ENCODE data around the gene NECTIN3. TPM values are rescaled to one million over a fixed set of nuclear protein-coding genes. Genes with fewer than 3 reads are reported as not detected.
A peak's percentile ranks its signal among the peaks of the same experiment; 100 is the strongest.

NECTIN3 gene
- total RNA-seq, 6 donors from 2014 or later, result 6.3 to 31.6 (median 22.1) TPM

DNA sequence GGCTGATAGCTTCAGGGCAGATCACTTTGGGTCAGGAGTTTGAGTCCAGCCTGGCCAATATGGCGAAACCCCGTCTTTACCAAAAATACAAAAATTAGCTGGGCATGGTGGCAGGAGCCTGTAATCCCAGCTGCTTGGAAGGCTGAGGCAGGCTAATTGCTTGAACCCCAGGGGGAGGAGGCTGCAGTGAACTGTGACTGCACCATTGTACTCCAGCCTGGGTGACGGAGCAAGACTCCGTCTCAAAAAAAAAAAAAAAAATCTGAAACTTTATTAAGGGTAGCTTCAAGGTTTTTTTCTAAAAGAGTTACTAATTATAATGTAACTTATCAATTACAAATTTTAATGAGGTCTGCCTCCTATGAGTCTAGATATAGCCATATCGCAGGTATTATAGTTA is 5.1 kb downstream of the NECTIN3 start:
- Histone ChIP-seq H3K27ac (no peak overlapping the region), H3K4me1 (peaks cover 3 to 19% (median 13%) of the 10 kb centered on the region in 4 donors), H3K9me3 (no peaks in the 10 kb centered on the region), H3K36me3 (no peaks in the 10 kb centered on the region), H3K27me3 (peaks cover 0 to 6% (median 0%) of the 10 kb centered on the region in 4 donors), H3K4me3 (no peak overlapping the region)
- 97 to 98% methylated on average over 5 of the region's 5 CpGs for WGBS, 2 donors
- ATAC-seq (ENCODE audit: low FRiP score in 2 of 2) (no peak), DNase-seq (no peak)
- TF ChIP-seq POLR2A (IDR thresholded peaks at IDR 0.05) (no peak), POLR2AphosphoS5 (IDR thresholded peaks at IDR 0.05) (no peak), EP300 (IDR thresholded peaks at IDR 0.05) (no peak)
- TF ChIP-seq, protein P1, sequence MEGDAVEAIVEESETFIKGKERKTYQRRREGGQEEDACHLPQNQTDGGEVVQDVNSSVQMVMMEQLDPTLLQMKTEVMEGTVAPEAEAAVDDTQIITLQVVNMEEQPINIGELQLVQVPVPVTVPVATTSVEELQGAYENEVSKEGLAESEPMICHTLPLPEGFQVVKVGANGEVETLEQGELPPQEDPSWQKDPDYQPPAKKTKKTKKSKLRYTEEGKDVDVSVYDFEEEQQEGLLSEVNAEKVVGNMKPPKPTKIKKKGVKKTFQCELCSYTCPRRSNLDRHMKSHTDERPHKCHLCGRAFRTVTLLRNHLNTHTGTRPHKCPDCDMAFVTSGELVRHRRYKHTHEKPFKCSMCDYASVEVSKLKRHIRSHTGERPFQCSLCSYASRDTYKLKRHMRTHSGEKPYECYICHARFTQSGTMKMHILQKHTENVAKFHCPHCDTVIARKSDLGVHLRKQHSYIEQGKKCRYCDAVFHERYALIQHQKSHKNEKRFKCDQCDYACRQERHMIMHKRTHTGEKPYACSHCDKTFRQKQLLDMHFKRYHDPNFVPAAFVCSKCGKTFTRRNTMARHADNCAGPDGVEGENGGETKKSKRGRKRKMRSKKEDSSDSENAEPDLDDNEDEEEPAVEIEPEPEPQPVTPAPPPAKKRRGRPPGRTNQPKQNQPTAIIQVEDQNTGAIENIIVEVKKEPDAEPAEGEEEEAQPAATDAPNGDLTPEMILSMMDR (IDR thresholded peaks at IDR 0.05), result no peak

DNA sequence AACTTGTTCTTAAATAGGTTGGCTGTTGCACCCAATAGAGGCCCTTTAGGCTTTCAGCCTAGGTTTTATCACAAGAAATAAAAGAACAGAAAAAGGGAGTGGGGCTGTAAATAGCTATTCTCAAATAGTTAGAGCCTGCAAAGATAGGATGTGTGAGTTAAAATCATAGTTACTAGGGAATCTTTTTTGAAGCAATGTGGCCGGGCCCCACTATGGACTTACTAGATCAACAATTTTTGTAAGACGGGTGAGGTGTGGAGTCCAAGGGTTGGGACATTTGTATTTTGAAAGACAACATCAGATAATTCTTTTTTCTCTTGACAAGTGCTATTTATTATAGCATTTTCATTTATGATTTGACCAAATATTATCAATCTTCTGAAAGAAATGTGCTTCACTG is 5.8 kb downstream of the NECTIN3 start:
- H3K36me3 ChIP-seq, result no peaks in the 10 kb centered on the region
- no peak overlapping the region for H3K27ac ChIP-seq
- DNase-seq, result no peak
- H3K4me1 ChIP-seq, result peaks cover 3 to 19% (median 13%) of the 10 kb centered on the region in 4 donors
- H3K4me3 ChIP-seq, result no peak overlapping the region
- no peaks in the 10 kb centered on the region for H3K27me3 ChIP-seq
- no peak for TF ChIP-seq POLR2A (IDR thresholded peaks at IDR 0.05)
- no peak for TF ChIP-seq POLR2AphosphoS5 (IDR thresholded peaks at IDR 0.05)
- TF ChIP-seq, protein P1 (IDR thresholded peaks at IDR 0.05), result no peak
- TF ChIP-seq EP300 (IDR thresholded peaks at IDR 0.05), result no peak
- H3K9me3 ChIP-seq, result no peaks in the 10 kb centered on the region
- ATAC-seq (ENCODE audit: low FRiP score in 2 of 2), result no peak
- WGBS, 2 donors, result 85 to 94% methylated on average over 2 of the region's 2 CpGs

DNA sequence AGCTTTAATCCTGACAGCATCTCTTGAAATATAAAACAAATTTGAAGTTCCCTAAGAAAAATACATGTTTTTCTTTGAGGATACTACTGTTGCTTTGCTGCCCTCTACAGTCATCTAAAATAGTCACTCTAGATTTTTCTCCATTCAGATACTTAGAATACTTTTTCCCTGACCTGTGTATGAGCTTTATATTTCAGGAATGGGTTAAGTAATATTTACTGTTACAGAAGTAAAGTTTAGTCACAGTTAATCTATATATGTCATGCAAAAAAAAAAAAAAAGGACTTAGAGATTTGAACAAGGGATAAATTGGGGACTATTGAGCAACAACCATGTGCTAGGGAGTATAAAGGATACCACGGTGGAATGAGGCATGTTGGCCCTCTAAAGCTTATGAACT is 8.8 kb downstream of the NECTIN3 start:
- Histone ChIP-seq H3K4me3 (no peak overlapping the region), H3K27ac (no peak overlapping the region), H3K4me1 (peaks cover 0 to 8% (median 2%) of the 10 kb centered on the region in 4 donors), H3K9me3 (no peaks in the 10 kb centered on the region), H3K36me3 (no peaks in the 10 kb centered on the region), H3K27me3 (no peaks in the 10 kb centered on the region)
- ATAC-seq (ENCODE audit: low FRiP score in 2 of 2), result peak in 1 of 2 donors; percentile 64
- WGBS, 2 donors, result 30 to 47% methylated on average over 1 of the region's 1 CpG
- DNase-seq, result no peak
- TF ChIP-seq, protein P1 (IDR thresholded peaks at IDR 0.05), result peak in 5 of 6 experiments; percentile 20 to 39 (median 23)
- no peak for TF ChIP-seq POLR2AphosphoS5 (IDR thresholded peaks at IDR 0.05)
- TF ChIP-seq EP300 (IDR thresholded peaks at IDR 0.05), result no peak
- no peak for TF ChIP-seq POLR2A (IDR thresholded peaks at IDR 0.05)

DNA sequence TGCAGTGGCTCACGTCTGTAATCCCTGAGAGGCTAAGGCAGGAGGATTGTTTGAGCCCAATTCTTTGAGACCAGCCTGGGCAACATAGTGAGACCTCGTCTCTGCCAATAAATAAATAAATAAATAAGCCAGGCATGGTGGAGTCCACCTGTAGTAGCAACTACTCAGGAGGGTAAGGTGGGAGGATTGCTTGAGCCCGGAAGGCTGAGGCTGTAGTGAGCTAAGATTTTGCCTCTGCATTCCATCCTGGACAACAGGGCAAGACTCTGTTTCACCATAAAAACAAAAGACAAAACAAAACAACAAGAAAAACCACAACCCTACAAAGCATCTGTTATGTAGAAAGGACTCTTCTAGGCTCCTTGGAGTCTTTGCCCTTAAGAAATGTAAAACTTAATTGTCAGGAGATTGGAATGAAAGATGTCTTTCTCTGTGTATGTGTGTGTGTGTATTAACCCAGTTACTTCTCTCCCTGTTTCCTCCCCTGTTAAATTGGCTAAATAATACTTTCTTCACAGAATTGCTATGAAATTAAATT is 9.5 kb downstream of the NECTIN3 start:
- Histone ChIP-seq H3K27ac (no peak overlapping the region), H3K4me3 (no peak overlapping the region), H3K36me3 (no peaks in the 10 kb centered on the region), H3K4me1 (peaks cover 0 to 8% (median 2%) of the 10 kb centered on the region in 4 donors), H3K27me3 (no peaks in the 10 kb centered on the region), H3K9me3 (no peaks in the 10 kb centered on the region)
- DNase-seq (no peak), ATAC-seq (ENCODE audit: low FRiP score in 2 of 2) (no peak)
- TF ChIP-seq POLR2AphosphoS5 (IDR thresholded peaks at IDR 0.05) (no peak), POLR2A (IDR thresholded peaks at IDR 0.05) (no peak), EP300 (IDR thresholded peaks at IDR 0.05) (no peak)
- TF ChIP-seq, protein P1 (IDR thresholded peaks at IDR 0.05), result no peak
- 78 to 85% methylated on average over 3 of the region's 3 CpGs for WGBS, 2 donors

DNA sequence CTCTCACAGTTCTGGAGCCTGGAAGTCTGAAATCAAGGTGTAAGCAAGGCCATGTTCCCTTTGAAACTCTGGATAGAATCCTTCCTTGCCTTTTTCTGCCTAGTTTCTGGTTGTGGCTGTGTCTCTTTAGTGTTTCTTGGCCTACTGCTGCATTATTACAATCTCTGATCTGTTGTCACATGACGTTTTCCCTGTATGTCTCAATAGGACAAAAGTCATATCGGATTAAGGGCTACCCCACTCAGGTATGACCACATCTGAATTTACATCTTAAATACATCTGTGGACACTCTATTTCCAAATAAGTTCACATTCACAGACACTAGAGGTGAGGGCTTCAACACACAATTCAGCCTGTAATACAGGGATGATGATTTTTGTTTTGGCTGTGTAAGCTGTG is 13.3 kb downstream of the NECTIN3 start:
- Histone ChIP-seq H3K9me3 (no peaks in the 10 kb centered on the region), H3K36me3 (no peaks in the 10 kb centered on the region), H3K27ac (no peak overlapping the region), H3K27me3 (no peaks in the 10 kb centered on the region), H3K4me1 (peaks cover 0 to 11% (median 3%) of the 10 kb centered on the region in 4 donors), H3K4me3 (no peak overlapping the region)
- WGBS, 2 donors, result 71 to 82% methylated on average over 2 of the region's 2 CpGs
- ATAC-seq (ENCODE audit: low FRiP score in 2 of 2) (no peak), DNase-seq (no peak)
- TF ChIP-seq POLR2A (IDR thresholded peaks at IDR 0.05), result no peak
- TF ChIP-seq, protein P1 (IDR thresholded peaks at IDR 0.05), result no peak
- TF ChIP-seq EP300 (IDR thresholded peaks at IDR 0.05), result no peak
- no peak for TF ChIP-seq POLR2AphosphoS5 (IDR thresholded peaks at IDR 0.05)

All from upper lobe of left lung (tissue), 6 donors.